ENCODE results near the gene ITCH.

- TF ChIP-seq MXI1 (IDR thresholded peaks at IDR 0.05; ENCODE audit: low read depth, low read length) = no peak
- no peak for TF ChIP-seq MAX (CRISPR knock-in tag; IDR thresholded peaks at IDR 0.05)
- TF ChIP-seq MED1 (CRISPR knock-in tag; IDR thresholded peaks at IDR 0.05; ENCODE audit: borderline replicate concordance) = no peak
Measured at GRCh38 chr20:34506480-34506879, 143.4 kb downstream of the ITCH start.
